GM06990 (cell line): Measurements from ENCODE around the gene SYCE1L.
"Not testable (repeated sequence)": the region's sequence is repeated elsewhere in the genome, so short reads cannot be mapped to it uniquely, and the experiment has no call there.

Experiments used
- DNase-seq: peaks from one replicate; pipeline ENCODE4 v3.0.0-alpha.2; 2011; ENCODE audit not compliant: insufficient read length; ENCODE audit errors: extremely low read depth
- H3K27me3 ChIP-seq: replicated peaks from 2 replicates; pipeline ENCODE4 v1.6.0; 2011; ENCODE audit warnings: low read length; ENCODE audit not compliant: control insufficient read depth, insufficient read depth
- H3K36me3 ChIP-seq: 2 replicates; pipeline ENCODE4 v1.5.1; 2011; ENCODE audit warnings: low read length; ENCODE audit not compliant: control insufficient read depth, insufficient read depth
- H3K4me3 ChIP-seq: replicated peaks from 2 replicates; pipeline ENCODE4 v1.5.1; 2011; ENCODE audit warnings: low read depth, mild to moderate bottlenecking, control low read depth, low read length
- TF ChIP-seq, protein P1 (sequence below): IDR thresholded peaks from 2 replicates; pipeline ENCODE4 v1.5.1; 2011; ENCODE audit warnings: low read length, control low read depth, mild to moderate bottlenecking, inconsistent platforms; ENCODE audit not compliant: insufficient read depth, poor library complexity, severe bottlenecking

Gene SYCE1L

DNA sequence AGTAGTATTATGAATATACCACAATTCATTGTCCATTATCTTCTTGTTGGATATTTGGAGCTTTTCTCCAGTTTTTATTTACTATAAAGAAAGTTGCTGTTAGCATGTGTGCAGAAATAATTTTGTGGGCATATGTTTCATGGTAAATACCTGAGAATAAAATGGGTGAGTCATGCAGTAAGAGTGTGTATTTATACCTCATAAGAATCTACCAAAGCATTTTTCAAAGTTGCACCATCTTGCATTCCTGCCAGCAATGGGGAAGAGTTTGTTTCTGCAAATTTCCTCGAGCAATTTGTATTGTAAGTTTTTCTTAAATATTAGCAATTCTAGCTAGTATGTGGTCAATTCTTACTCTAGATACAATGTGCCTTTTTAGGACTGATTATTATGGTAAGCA, 16.1 kb upstream of the SYCE1L start:
- Histone ChIP-seq H3K4me3 (no peak overlapping the region), H3K27me3 (no peaks in the 10 kb centered on the region), H3K36me3 (no peaks in the 10 kb centered on the region)
- DNase-seq = no peak
- TF ChIP-seq, protein P1, sequence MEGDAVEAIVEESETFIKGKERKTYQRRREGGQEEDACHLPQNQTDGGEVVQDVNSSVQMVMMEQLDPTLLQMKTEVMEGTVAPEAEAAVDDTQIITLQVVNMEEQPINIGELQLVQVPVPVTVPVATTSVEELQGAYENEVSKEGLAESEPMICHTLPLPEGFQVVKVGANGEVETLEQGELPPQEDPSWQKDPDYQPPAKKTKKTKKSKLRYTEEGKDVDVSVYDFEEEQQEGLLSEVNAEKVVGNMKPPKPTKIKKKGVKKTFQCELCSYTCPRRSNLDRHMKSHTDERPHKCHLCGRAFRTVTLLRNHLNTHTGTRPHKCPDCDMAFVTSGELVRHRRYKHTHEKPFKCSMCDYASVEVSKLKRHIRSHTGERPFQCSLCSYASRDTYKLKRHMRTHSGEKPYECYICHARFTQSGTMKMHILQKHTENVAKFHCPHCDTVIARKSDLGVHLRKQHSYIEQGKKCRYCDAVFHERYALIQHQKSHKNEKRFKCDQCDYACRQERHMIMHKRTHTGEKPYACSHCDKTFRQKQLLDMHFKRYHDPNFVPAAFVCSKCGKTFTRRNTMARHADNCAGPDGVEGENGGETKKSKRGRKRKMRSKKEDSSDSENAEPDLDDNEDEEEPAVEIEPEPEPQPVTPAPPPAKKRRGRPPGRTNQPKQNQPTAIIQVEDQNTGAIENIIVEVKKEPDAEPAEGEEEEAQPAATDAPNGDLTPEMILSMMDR = no peak

DNA sequence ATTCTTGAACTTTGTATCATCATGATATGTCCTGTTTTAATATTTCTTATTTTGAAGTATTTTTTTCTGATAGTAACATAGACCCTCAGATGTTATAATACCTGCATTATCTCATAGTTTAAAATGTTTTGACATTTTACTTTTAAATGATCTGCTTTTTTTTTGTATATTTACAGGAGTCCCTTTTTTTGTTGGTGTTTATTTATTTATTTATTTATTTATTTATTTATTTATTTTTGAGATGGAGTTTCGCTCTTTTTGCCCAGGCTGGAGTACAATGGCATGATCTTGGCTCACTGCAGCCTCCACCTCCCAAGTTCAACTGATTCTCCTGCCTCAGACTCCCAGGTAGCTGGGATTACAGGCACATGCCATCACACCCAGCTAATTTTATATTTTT, 12.9 kb upstream of the SYCE1L start:
- H3K4me3 ChIP-seq, DNase-seq, H3K27me3 ChIP-seq, H3K36me3 ChIP-seq: not testable (repeated sequence)

DNA sequence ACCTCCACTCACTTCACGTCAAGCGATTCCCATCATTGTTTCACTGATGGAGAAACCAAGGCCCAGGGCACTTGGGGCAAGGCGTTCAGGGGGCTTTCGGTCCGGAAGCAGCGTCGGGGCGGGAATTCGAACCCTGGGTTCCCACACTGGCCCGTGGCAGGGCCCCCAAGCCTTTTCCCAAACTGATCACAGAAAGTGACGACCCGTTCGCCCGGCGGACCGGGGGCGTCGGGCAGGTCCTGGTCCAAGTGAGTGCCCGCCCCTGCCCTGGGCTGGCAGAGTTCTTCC, 9.1 kb upstream of the SYCE1L start:
- peaks cover 17% of the 10 kb centered on the region for H3K36me3 ChIP-seq
- TF ChIP-seq, protein P1 = no peak
- peak overlapping the region; percentile 73 for H3K4me3 ChIP-seq
- H3K27me3 ChIP-seq = no peaks in the 10 kb centered on the region
- DNase-seq = no peak

DNA sequence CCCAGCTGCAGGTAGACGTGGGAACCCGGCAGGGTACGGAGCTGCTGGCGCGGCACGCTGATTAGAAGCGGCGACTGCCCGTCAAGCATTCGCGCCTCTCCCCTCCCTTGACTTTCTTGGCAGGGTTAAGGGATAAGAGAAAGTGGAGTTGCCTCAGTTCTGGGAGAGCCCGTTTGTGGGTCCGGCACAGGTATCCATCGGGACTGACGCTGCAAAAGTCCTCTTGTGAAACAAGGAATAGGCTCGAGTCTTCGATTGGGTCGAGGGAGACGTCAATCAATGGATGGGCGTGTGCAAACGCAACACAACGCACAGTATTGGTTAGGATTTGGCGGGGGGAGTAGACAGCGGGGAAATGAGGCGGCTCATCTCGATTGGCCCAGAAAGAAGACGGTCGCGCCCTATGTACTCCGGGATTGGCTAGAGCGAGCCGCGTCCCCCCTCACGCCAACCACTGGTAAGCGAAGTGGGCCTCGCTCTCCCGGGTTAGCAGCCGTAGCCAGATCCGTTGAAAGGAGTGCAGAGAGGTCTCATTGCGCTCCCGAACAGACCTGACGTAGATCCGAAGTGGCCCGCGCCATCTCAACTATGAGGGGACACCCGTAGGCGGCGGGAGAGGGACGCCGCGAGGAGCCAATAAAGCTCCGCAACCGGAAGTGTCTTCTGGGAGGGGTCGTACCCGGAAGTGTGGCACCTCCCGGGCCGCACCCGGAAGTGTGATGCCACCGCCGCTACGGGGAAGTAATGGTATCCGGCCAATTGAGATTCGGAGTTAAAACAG, 8.5 kb upstream of the SYCE1L start, which contains the start of gene MON1B:
MON1B (plus strand) TSS at position 713 of the 781 bp plus-strand sequence. CDS start 296 bp downstream, outside the sequence.
- peak; percentile 96 for DNase-seq
- peak within 1 kb of the TSS; percentile 84 for H3K4me3 ChIP-seq
- H3K36me3 ChIP-seq = peaks cover 21% of the 10 kb centered on the region
- TF ChIP-seq, protein P1 = no peak
- H3K27me3 ChIP-seq = no peaks in the 10 kb centered on the region

DNA sequence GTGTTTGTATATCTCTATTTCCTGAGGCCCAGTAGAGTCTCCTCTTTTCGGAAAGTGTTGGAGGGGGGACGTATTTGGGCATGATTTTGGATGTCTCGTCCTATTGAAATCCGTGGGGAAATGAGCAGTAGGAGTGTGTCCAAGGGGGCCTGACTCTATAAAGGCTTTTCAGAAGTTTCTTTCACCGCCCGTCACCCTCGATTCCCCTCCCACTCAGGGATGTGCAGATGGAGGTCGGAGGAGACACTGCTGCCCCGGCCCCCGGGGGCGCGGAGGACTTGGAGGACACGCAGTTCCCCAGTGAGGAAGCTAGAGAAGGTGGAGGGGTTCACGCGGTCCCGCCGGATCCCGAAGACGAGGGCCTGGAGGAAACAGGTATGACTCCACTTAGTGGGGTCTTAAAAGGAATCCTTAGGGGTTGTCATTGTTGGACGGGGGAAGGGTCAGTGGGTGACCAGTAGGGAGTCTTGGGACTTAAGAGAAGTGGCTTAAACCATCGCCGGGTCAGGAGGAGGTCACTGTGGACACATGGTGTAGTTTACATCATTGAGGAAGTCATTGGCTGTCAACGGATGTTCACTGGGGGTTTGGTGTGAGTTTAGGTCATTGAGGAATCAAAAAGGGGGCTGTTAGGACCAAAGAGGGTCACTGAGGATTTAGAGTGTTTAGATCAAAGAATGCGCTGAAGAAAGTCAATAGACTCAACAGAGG, 7.8 kb upstream of the SYCE1L start:
- H3K27me3 ChIP-seq = no peaks in the 10 kb centered on the region
- TF ChIP-seq, protein P1 = no peak
- peaks cover 22% of the 10 kb centered on the region for H3K36me3 ChIP-seq
- DNase-seq = peak; percentile 57
- H3K4me3 ChIP-seq = peak overlapping the region; percentile 84

DNA sequence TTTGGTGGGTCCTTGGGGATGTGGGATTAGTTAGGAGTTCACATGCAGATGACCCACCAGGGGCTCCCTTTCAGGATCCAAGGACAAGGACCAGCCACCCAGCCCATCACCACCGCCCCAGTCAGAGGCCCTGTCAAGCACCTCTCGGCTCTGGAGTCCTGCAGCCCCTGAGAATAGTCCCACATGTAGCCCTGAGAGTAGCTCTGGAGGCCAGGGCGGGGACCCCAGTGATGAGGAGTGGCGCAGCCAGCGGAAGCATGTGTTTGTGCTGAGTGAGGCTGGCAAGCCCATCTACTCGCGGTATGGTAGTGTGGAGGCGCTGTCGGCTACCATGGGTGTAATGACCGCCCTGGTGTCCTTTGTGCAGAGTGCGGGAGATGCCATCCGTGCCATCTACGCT, 5.8 kb upstream of the SYCE1L start:
- no peak for DNase-seq
- Histone ChIP-seq H3K27me3 (no peaks in the 10 kb centered on the region), H3K4me3 (no peak overlapping the region), H3K36me3 (peaks cover 31% of the 10 kb centered on the region)
- TF ChIP-seq, protein P1 = no peak
